Measurements from ENCODE around the gene RASL11B. TPM values are rescaled to one million over a fixed set of nuclear protein-coding genes. Genes with fewer than 3 reads are reported as not detected.

The RASL11B gene
- total RNA-seq, 2 donors from 2014 or later = 1.3 to 1.8 TPM

DNA sequence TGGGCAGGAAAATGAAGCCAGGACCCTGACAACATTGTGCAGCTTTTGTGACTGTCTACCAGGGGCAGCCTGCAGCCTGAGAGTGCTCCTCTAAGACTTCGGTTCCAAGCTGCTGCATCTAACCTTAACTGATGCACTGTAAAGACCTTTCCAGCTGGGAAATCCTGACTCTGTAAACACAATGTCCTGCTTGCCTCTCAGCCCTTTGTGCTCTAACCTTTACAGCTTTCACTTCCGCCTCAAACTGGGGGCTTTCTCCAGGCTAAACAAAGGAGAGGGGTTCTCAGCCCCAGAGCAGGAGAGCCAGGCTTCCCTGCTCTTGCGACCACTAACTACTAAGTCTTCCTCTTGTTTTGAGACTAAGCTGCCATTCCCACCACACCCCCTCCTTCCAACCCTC, 19.3 kb upstream of the RASL11B start:
- H3K9me3 ChIP-seq = no peaks in the 10 kb centered on the region
- H3K36me3 ChIP-seq (replicated peaks in 1 of 2; ENCODE audit: insufficient read depth in 1 of 2, low read depth in 2 of 2) = no peaks in the 10 kb centered on the region
- intact Hi-C loops (cut with DNase I) = no loop called here
- 95 to 97% methylated on average over 3 of the region's 3 CpGs for WGBS, 2 donors
- DNase-seq (no peak), ATAC-seq (no peak)
- H3K27ac ChIP-seq = no peak overlapping the region
- no peak for TF ChIP-seq POLR2A (IDR thresholded peaks at IDR 0.05)
- no peak overlapping the region for H3K4me3 ChIP-seq
- H3K27me3 ChIP-seq = no peaks in the 10 kb centered on the region
- H3K4me1 ChIP-seq = peaks cover 16% of the 10 kb centered on the region

DNA sequence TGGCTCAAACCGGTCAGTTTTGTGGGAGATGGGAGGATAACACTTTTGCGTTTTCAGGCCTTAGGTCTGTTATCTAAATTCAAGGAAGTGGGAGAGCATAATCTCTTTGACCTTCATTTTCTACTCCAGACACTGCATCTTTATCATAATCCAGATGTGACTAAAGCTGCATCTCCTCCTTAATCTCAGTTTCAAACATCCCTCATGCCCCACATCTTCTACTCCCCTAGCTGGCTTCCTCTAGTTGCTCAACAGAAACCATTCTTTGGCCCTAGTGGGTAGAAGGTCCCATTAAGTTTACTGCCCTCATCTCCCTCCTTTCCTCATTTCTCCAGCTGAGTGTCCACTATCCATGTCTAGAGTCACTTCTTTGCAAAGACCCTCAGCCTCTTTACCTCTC, 18.8 kb upstream of the RASL11B start:
- no peaks in the 10 kb centered on the region for H3K9me3 ChIP-seq
- H3K27ac ChIP-seq = no peak overlapping the region
- peaks cover 20% of the 10 kb centered on the region for H3K4me1 ChIP-seq
- intact Hi-C loops (cut with DNase I) = no loop called here
- WGBS, 2 donors = 81 to 89% methylated on average over 2 of the region's 2 CpGs
- ATAC-seq (no peak), DNase-seq (no peak)
- H3K27me3 ChIP-seq = no peaks in the 10 kb centered on the region
- no peak for TF ChIP-seq POLR2A (IDR thresholded peaks at IDR 0.05)
- TF ChIP-seq, protein P1, sequence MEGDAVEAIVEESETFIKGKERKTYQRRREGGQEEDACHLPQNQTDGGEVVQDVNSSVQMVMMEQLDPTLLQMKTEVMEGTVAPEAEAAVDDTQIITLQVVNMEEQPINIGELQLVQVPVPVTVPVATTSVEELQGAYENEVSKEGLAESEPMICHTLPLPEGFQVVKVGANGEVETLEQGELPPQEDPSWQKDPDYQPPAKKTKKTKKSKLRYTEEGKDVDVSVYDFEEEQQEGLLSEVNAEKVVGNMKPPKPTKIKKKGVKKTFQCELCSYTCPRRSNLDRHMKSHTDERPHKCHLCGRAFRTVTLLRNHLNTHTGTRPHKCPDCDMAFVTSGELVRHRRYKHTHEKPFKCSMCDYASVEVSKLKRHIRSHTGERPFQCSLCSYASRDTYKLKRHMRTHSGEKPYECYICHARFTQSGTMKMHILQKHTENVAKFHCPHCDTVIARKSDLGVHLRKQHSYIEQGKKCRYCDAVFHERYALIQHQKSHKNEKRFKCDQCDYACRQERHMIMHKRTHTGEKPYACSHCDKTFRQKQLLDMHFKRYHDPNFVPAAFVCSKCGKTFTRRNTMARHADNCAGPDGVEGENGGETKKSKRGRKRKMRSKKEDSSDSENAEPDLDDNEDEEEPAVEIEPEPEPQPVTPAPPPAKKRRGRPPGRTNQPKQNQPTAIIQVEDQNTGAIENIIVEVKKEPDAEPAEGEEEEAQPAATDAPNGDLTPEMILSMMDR (IDR thresholded peaks at IDR 0.05) = no peak
- no peaks in the 10 kb centered on the region for H3K36me3 ChIP-seq (replicated peaks in 1 of 2; ENCODE audit: insufficient read depth in 1 of 2, low read depth in 2 of 2)
- H3K4me3 ChIP-seq = no peak overlapping the region

DNA sequence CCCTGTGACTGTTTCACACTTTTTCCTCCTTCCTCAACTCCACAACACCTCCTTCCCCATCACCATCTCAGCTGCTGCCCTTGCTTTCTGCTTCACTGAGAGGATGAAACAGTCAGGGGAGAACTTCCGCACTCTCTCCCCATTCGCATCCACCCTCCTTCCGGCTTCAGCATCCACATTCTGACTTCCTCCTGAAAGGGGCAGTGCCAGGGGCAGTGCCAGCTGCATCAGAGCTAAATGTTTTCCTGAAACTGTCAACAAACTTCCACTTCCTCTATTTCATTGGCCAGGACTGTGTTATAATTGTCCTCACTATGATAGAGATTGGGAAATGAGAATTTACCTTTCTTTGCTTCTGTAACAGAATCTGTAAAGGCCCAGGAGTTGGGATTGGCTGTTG, 18.2 kb upstream of the RASL11B start:
- DNase-seq (peak in 1 of 4 donors; percentile 42), ATAC-seq (no peak)
- TF ChIP-seq POLR2A (IDR thresholded peaks at IDR 0.05) = no peak
- TF ChIP-seq, protein P1 (IDR thresholded peaks at IDR 0.05) = no peak
- H3K9me3 ChIP-seq = no peaks in the 10 kb centered on the region
- intact Hi-C loops (cut with DNase I) = no loop called here
- no peak overlapping the region for H3K4me3 ChIP-seq
- no peak overlapping the region for H3K27ac ChIP-seq
- WGBS, 2 donors = 79 to 80% methylated on average over 3 of the region's 3 CpGs
- H3K36me3 ChIP-seq (replicated peaks in 1 of 2; ENCODE audit: insufficient read depth in 1 of 2, low read depth in 2 of 2) = no peaks in the 10 kb centered on the region
- H3K4me1 ChIP-seq = peaks cover 26% of the 10 kb centered on the region
- no peaks in the 10 kb centered on the region for H3K27me3 ChIP-seq

GRCh38 chr4:52844596-52844995, 17.5 kb upstream of the RASL11B start:
- no peak for ATAC-seq
- TF ChIP-seq POLR2A (IDR thresholded peaks at IDR 0.05) = no peak
- TF ChIP-seq, protein P1 (IDR thresholded peaks at IDR 0.05) = no peak
- 91 to 93% methylated on average over 2 of the region's 2 CpGs for WGBS, 2 donors
- Histone ChIP-seq H3K4me1 (peaks cover 29% of the 10 kb centered on the region), H3K9me3 (no peaks in the 10 kb centered on the region), H3K27me3 (no peaks in the 10 kb centered on the region), H3K4me3 (no peak overlapping the region), H3K36me3 (replicated peaks in 1 of 2; ENCODE audit: insufficient read depth in 1 of 2, low read depth in 2 of 2) (no peaks in the 10 kb centered on the region), H3K27ac (no peak overlapping the region)
- no peak for DNase-seq
- intact Hi-C loops (cut with DNase I) = no loop called here

DNA sequence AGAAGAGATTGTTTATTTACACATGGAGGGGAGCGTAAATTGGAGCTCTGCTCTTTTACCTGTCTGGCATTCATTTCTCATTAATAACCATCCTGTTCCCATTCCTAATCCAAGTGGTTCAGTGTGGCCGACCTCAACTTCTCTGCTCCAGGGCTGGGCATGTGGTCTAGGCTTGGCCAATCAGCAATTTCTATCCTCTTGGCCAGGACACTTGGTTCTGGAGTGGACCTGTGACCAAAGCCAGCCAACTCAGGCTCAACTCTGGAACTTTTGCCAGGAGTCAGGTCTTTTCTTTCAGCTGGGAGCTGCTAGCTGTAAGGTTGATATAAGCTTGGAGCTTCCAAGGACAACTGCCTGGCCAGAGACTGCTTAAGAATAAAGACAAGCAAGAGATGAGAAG, 15.6 kb upstream of the RASL11B start:
- H3K9me3 ChIP-seq = no peaks in the 10 kb centered on the region
- intact Hi-C loops (cut with DNase I) = no loop called here
- DNase-seq (no peak), ATAC-seq (no peak)
- WGBS, 2 donors = 60 to 78% methylated on average over 2 of the region's 2 CpGs
- H3K36me3 ChIP-seq (replicated peaks in 1 of 2; ENCODE audit: insufficient read depth in 1 of 2, low read depth in 2 of 2) = no peaks in the 10 kb centered on the region
- H3K4me3 ChIP-seq = no peak overlapping the region
- no peaks in the 10 kb centered on the region for H3K27me3 ChIP-seq
- no peak for TF ChIP-seq POLR2A (IDR thresholded peaks at IDR 0.05)
- peaks cover 27% of the 10 kb centered on the region for H3K4me1 ChIP-seq
- peak overlapping the region in 2 of 4 donors; percentile 7 to 24 for H3K27ac ChIP-seq

GRCh38 chr4:52848254-52848653, 13.9 kb upstream of the RASL11B start:
- 29 to 31% methylated on average over 6 of the region's 6 CpGs for WGBS, 2 donors
- intact Hi-C loops (cut with DNase I) = no loop called here
- no peak for DNase-seq
- Histone ChIP-seq H3K4me3 (no peak overlapping the region), H3K27me3 (no peaks in the 10 kb centered on the region), H3K4me1 (peaks cover 19% of the 10 kb centered on the region), H3K9me3 (no peaks in the 10 kb centered on the region), H3K36me3 (replicated peaks in 1 of 2; ENCODE audit: insufficient read depth in 1 of 2, low read depth in 2 of 2) (no peaks in the 10 kb centered on the region), H3K27ac (peak overlapping the region in 3 of 4 donors; percentile 32 to 69 (median 32))
- ATAC-seq = peak; percentile 86
- no peak for TF ChIP-seq POLR2A (IDR thresholded peaks at IDR 0.05)
- TF ChIP-seq, protein P1 (IDR thresholded peaks at IDR 0.05) = no peak
